Stimulated activated naive CD4-positive, alpha-beta T cell treated with Interleukin-2 at 50 U/mL for 16 hours (primary cell): Measurements from ENCODE around the gene SLC5A2.
"Not testable (repeated sequence)": the region's sequence is repeated elsewhere in the genome, so short reads cannot be mapped to it uniquely, and the experiment has no call there.

Experiments used
- DNase-seq: peaks from one replicate; lab custom pipeline; 2025; lab: John Stamatoyannopoulos, UW

The SLC5A2 gene

GRCh38 chr16:31496670-31497069 lies 13.7 kb downstream of the SLC5A2 start:
- no peak for DNase-seq

DNA sequence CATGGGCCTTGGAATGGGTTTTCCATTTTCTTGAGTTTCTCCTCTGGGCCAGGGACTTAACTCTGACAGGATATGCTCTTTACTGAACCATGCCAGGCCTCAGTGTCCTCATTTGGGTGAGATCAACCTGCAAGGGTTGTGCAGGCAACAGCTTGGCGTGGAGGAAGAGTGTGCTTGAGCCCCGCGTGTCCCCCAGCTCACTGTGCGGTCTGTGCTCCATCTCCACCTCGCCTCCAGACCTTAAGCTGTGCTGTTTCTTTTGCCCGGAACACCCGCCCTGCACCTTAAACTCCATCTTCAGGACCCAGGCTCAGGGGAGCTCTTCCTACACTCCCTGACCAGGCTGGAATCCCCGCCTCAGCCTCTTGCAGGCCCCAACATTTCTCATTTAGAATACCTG lies 15.6 kb downstream of the SLC5A2 start:
- no peak for DNase-seq

DNA sequence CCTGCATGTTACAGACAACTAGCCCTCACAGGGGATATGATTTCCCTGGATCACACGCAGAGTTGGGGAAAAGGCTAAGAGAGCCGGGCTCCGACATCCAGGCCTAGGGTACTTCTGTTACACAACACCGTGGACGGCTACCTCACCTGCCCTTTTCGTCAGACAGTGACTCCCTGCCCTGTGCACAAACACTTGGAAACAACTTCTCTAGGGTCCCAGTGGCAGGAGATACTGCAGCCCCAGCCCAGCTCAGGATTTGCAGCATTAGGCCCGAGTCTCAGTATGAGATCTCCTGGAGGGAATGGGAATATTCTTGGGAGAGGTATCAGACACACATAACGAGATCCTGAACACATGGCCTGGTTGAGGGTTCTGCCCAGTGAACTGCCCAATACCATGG lies 17.0 kb downstream of the SLC5A2 start:
- no peak for DNase-seq

DNA sequence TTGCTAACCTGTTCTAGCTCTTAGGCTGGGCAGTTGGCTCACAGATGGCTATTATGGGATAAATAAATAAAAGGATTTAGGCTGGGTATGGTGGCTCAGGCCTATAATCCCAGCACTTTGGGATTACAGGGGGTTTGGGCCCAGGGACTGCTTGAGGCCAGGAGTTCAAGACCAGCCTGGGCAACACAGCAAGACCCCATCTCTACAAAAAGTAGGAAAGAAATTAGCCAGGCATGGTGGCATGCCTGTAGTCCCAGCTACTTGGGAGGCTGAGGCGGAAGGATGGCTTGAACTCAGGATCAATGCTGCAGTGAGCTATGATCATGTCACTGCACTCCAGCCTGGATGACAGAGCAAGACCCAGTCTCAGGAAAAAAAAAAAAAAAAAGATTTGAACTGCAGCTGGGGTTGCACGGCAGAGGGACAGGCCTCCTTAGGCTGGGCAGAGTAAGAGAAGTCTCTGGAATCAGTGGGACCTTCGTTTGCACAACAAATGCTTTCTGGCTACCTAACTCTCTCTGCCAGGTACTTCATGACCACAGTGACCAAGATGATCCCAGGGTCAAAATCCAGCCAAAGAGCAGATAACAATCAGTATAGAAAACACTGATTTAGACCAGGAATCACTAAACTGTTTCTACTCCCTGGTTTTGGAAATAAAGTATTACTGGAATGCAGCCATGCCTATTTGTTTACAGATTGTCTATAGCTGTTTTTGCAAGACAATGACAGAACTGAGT lies 18.5 kb downstream of the SLC5A2 start:
- DNase-seq: no peak

DNA sequence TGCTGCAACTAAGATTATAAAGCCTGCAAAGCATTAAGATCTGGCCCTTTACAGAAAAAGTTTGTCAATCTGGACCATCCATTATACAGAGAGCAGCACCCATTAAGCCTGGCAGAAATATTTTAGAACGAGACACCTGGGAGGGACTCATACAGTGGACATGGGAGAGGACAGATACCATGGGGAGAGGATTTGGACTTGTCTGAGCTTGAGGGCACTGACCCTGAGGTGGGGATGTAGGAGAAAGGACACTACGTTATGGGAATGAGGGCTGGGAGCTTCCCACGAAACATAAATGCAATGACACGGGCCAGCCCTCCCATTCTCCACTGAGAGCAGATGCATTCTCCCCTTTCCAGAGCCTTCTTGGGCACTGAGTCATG lies 19.0 kb downstream of the SLC5A2 start:
- no peak for DNase-seq

GRCh38 chr16:31502981-31503380 lies 20.1 kb downstream of the SLC5A2 start:
- no peak for DNase-seq

DNA sequence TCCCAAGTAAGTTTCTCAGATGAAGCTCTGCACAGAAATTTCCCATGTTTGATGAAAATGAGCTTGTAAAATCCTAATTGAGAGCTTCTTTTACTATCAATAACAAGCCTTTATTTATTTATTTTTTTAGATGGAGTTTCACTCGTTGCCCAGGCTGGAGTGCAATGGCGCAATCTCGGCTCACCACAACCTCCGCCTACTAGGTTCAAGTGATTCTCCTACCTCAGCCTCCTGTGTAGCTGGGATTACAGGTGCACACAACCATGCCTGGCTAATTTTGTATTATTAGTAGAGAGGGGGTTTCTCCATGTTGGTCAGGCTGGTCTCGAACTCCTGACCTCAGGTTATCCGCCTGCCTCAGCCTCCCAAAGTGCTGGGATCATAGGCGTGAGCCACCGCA lies 20.6 kb downstream of the SLC5A2 start:
- not testable (repeated sequence) for DNase-seq

GRCh38 chr16:31504159-31504558 lies 21.2 kb downstream of the SLC5A2 start:
- no peak for DNase-seq

GRCh38 chr16:31505483-31505882 lies 22.6 kb downstream of the SLC5A2 start:
- peak; percentile 10 for DNase-seq

- no peak for DNase-seq
Observed at GRCh38 chr16:31507617-31507928, 24.6 kb downstream of the SLC5A2 start.

DNA sequence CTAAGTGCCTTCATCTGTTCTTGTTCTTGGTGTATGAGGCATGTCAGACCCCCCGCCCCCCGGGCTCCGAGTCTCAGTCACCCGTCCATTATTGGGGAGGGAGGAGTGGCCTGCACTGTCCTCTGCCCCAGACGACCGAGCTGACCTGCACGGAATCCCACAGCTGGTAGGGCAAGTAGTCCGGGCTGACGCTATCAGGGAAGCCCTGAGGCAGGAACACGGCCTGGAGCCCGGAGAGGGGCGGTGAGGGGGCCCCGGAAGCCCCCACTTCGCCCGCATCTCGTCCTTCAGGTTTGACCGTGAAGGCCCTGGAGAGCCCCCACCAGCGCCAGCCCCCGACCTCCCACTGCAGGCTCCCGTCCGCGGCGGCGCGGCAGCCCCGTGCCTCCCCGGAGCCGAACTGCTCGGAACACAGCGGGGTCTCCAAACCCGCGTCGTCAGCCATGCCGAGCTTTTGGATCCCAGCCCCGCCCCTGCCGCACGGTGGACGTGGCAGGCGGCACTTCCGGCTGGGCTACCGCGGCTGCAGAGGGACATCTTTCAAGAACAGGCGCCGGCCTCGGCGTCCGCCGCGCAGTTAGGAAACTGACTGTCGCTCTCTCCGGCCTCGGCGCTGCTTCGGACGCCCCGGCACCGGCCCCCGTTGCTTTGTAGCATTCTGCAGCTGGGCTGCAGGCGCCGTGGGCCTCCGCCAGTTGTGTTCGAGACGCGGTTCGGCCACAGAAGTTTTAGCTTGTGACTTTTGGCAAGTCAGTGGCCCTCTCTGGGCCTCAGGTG lies 25.2 kb downstream of the SLC5A2 start, which contains the start of gene RUSF1:
Gene RUSF1, minus strand, starts transcription at position 463 of the 777 bp plus-strand sequence. Its CDS starts 18 bp downstream, at position 445.
- peak; percentile 84 for DNase-seq

GRCh38 chr16:31508706-31509195 lies 25.8 kb downstream of the SLC5A2 start:
- no peak for DNase-seq

DNA sequence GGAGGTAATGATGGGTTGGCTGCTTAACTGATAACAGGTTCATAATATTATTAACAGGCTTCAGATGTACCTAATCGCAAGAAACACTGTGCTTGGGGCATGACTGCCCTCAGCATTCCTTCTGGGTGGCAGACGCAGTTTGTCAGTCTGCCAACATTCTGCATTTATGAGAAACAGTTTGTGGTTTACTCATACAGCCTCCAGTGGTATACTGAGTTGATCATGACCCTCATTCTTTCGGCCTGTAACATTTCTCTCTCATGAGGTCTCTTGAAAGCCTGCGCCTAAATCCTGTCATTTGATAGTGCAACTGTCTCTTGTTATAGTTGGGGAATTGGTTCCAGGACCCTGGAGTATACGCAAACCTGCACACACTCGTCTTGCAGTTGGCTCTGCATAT lies 30.2 kb downstream of the SLC5A2 start:
- no peak for DNase-seq

GRCh38 chr16:31513884-31514283 lies 31.0 kb downstream of the SLC5A2 start:
- no peak for DNase-seq

DNA sequence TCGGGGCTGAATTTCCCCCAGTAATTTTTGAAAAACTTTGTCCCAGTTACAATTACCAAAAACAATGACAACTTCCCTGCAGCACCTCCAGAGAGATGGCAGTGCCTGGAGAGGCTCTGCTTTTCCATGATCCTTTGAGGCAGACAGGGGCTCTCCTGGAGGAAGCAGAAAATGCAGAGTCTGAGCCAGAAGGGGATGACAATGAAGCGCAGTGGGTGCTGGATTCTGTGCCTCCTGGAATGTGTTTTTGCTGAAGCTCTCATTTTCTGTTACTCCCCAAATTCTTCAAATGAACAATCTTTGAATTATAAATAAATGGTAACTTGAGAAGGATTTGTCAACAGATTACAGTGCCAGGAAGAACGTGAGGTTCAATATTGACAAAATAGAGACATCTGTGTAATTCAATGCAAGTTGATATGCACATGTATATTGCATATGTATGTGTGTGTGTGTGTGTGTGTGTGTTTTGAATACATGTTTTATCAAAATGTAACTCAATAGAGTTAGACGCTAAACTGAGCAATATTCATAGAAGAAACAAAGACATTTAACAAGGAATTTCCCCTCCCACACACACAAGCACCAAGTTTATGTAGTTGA lies 35.0 kb downstream of the SLC5A2 start:
- DNase-seq: no peak

GRCh38 chr16:31519759-31520431 lies 37.0 kb downstream of the SLC5A2 start:
- no peak for DNase-seq

DNA sequence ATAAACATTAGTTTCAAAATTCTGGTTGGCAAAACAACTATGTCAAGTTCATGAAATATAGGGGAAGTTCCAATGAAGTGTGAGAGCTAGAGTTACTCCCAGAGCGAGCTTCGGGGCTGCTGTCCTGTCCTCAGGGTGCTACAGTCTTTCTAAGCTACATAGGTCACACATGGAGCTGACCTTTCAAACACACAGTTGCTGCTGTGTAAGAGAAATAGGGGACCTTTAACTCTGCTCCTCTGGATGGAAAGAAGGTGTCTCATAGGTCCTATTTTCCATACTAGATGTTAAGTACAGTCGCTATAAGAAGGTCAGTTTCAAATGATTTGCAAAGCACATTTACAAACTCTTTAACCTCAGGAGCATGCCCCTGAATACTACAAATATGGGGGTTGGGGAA lies 38.4 kb downstream of the SLC5A2 start:
- no peak for DNase-seq

DNA sequence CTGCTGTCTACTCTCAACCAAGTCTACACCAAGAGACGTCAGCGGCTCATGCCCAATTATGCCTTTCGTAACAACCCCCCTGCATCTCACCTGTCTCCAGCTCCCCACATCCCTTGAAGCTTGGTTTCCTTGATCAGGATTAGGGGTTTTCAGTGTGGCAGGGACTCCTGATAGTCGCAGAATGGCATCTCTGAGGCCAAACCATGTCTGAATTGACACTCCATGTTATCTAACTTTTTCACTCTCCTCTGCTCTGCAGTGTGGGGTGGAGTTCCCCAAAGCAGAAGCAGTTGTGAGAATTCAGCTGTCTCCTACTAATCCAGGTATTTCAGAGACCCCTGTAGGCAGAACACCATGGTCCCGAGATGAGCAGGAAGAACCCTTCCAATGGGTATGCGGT lies 39.1 kb downstream of the SLC5A2 start:
- no peak for DNase-seq

GRCh38 chr16:31523768-31524167 lies 40.8 kb downstream of the SLC5A2 start:
- DNase-seq: not testable (repeated sequence)

- no peak for DNase-seq
Observed at GRCh38 chr16:31525113-31525512, 42.2 kb downstream of the SLC5A2 start.

DNA sequence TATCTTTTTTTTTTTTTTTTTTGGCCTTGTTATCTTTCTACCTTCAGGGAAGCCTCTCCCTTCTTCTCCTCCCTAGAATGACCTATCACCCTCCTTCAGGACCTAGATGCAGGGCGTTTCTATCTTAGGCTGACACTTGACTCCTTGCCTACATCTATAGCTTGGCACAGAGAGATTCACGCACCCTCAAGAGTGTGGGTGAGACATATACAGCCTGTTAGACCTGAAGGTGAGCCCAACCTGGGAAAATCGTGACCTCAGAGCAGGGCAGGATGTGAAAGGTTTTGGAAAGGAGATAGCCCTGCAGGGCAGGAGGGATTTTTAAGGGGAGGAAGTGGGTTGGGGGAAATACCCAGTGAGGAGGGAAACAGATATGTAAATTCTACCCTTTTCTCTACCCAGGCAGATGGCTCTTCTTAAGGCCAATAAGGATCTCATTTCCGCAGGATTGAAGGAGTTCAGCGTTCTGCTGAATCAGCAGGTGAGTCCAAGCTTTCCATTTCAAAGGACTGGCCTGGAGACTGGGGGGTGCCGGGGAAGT lies 44.9 kb downstream of the SLC5A2 start, which contains the start of gene AHSP:
Gene AHSP, plus strand, starts transcription at position 167 of the 541 bp plus-strand sequence. Its CDS starts 240 bp downstream, at position 407.
- DNase-seq: no peak

DNA sequence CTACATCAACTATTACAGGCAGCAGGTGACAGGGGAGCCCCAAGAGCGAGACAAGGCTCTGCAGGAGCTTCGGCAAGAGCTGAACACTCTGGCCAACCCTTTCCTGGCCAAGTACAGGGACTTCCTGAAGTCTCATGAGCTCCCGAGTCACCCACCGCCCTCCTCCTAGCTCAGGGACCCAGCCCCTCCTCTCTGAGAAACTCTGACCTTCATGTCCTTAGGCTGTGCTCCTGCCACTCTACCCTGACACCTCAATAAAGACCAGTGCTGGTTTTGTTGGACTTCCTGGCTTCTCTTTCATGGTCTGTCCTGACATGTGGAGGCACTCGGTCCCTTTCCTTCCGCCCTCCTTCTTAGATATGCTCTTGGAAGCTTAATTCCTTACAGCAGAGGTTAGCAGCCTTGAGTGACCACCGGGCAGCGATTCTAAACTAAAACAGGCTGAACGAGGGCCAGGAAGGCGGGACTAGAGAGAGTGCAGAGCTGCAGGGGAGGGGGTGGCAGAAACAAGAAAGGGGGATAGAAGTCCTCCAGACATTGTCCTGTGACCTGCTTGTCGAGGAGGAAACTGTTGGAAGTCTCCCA lies 45.7 kb downstream of the SLC5A2 start:
- DNase-seq: no peak
